Activated CD8-positive, alpha-beta memory T cell treated with anti-CD3 and anti-CD28 coated beads for 1 hour (primary cell): ENCODE measurements around the gene SF3B4.
"Not testable (repeated sequence)": the region's sequence is repeated elsewhere in the genome, so short reads cannot be mapped to it uniquely, and the experiment has no call there.

ENCODE experiments used
- DNase-seq, 2 donors: peaks; one replicate each; pipeline ENCODE4 v3.0.0-alpha.2; 2020; ENCODE audit warnings: low read depth in 1 of 2; ENCODE audit errors: extremely low read depth in 1 of 2

Gene SF3B4

GRCh38 chr1:149927563-149928400 is at the start of gene SF3B4:
SF3B4 (minus strand) TSS chr1:149927803; CDS start chr1:149927759, 44 bp downstream.
- peak; percentile 87 to 93 for DNase-seq

GRCh38 chr1:149977345-149977744 is 49.7 kb upstream of the SF3B4 start:
- DNase-seq: no peak

GRCh38 chr1:149972547-149972946 is 44.9 kb upstream of the SF3B4 start:
- DNase-seq: no peak

GRCh38 chr1:149967646-149968045 is 40.0 kb upstream of the SF3B4 start:
- no peak for DNase-seq

GRCh38 chr1:149967041-149967440 is 39.4 kb upstream of the SF3B4 start:
- no peak for DNase-seq

- DNase-seq: no peak
These were observed 38.8 kb upstream of the SF3B4 start for GRCh38 chr1:149966405-149966804.

- no peak for DNase-seq
These were observed 37.8 kb upstream of the SF3B4 start for GRCh38 chr1:149965440-149965839.

GRCh38 chr1:149963358-149963757 is 35.8 kb upstream of the SF3B4 start:
- no peak for DNase-seq

GRCh38 chr1:149962736-149963135 is 35.1 kb upstream of the SF3B4 start:
- DNase-seq: no peak

- DNase-seq: no peak
These were observed 34.5 kb upstream of the SF3B4 start for GRCh38 chr1:149962039-149962647.

- not testable (repeated sequence) for DNase-seq
These were observed 29.9 kb upstream of the SF3B4 start for GRCh38 chr1:149957548-149957947.

GRCh38 chr1:149949911-149950310 is 22.3 kb upstream of the SF3B4 start:
- no peak for DNase-seq

GRCh38 chr1:149945206-149945605 is 17.6 kb upstream of the SF3B4 start:
- no peak for DNase-seq

GRCh38 chr1:149942885-149943284 is 15.3 kb upstream of the SF3B4 start:
- DNase-seq: no peak

GRCh38 chr1:149942207-149942606 is 14.6 kb upstream of the SF3B4 start:
- no peak for DNase-seq

GRCh38 chr1:149940427-149940826 is 12.8 kb upstream of the SF3B4 start:
- DNase-seq: no peak

GRCh38 chr1:149938668-149939003 is 11.0 kb upstream of the SF3B4 start:
- DNase-seq: not testable (repeated sequence)

- no peak for DNase-seq
These were observed 10.2 kb upstream of the SF3B4 start for GRCh38 chr1:149937759-149938158.

- no peak for DNase-seq
These were observed 9.5 kb upstream of the SF3B4 start for GRCh38 chr1:149936992-149937705.

- DNase-seq: no peak
These were observed 8.8 kb upstream of the SF3B4 start, which contains the start of gene MTMR11 for GRCh38 chr1:149936170-149936991. MTMR11 (minus strand) TSS chr1:149936879; CDS start chr1:149936647, 232 bp downstream.

- no peak for DNase-seq
These were observed 6.8 kb upstream of the SF3B4 start for GRCh38 chr1:149934356-149934755.
